Activated CD8-positive, alpha-beta T cell treated with anti-CD3 and anti-CD28 coated beads for 36 hours (primary cell): ENCODE data around the gene PRKG1. TPM values are rescaled to one million over a fixed set of nuclear protein-coding genes. Genes with fewer than 3 reads are reported as not detected.

ENCODE experiments used
- ATAC-seq: fragments of 200-7000 bp; cut with Tn5 transposase; one replicate; pipeline ENCODE4 v1.10.0; 2021; ENCODE audit warnings: mild to moderate bottlenecking, moderate library complexity
- CTCF ChIA-PET: fragments of 350-600 bp; sonication (Branson Sonifier 250); formaldehyde crosslinking; loops from one replicate; lab custom pipeline; 2021; ENCODE audit warnings: antibody characterized with exemption; lab: Charles Lee
- POLR2A ChIA-PET: fragments of 350-600 bp; sonication (Branson Sonifier 250); formaldehyde crosslinking; loops from one replicate; lab custom pipeline; 2021; ENCODE audit warnings: antibody characterized with exemption; lab: Charles Lee
- DNase-seq: peaks from one replicate; pipeline ENCODE4 v3.0.0-alpha.2; 2020
- H3K27ac Mint-ChIP-seq: one replicate; pipeline ENCODE4 v1.8.0; 2021; ENCODE audit warnings: mild to moderate bottlenecking, mixed read lengths
- H3K27me3 Mint-ChIP-seq: one replicate; pipeline ENCODE4 v1.8.0; 2021; ENCODE audit warnings: mixed read lengths
- H3K36me3 Mint-ChIP-seq: one replicate; pipeline ENCODE4 v1.8.0; 2021; ENCODE audit warnings: low read depth, mixed read lengths
- H3K4me1 Mint-ChIP-seq: one replicate; pipeline ENCODE4 v1.8.0; 2021; ENCODE audit warnings: low read depth, mixed read lengths
- H3K4me3 Mint-ChIP-seq: one replicate; pipeline ENCODE4 v1.8.0; 2021; ENCODE audit warnings: mild to moderate bottlenecking, moderate library complexity, mixed read lengths
- H3K9me3 Mint-ChIP-seq: one replicate; pipeline ENCODE4 v1.8.0; 2021; ENCODE audit warnings: mixed read lengths
- intact Hi-C: fragments of 100-400 bp; cut with micrococcal nuclease; formaldehyde crosslinking; loops from one replicate; pipeline ENCODE4 v1.10.0; 2022
- total RNA-seq, 2 experiments: library from RNA; stranded (reverse); gene quantifications; one replicate each; pipeline ENCODE4 v1.2.3, GENCODE V29; 2021
- TF ChIP-seq, protein P1 (sequence below): fragments of 200-600 bp; IDR thresholded peaks from one replicate; pipeline ENCODE4 v1.8.0; 2022; ENCODE audit warnings: antibody characterized with exemption, mild to moderate bottlenecking

PRKG1 gene
- total RNA-seq, 2 experiments from 2014 or later: not detected

DNA sequence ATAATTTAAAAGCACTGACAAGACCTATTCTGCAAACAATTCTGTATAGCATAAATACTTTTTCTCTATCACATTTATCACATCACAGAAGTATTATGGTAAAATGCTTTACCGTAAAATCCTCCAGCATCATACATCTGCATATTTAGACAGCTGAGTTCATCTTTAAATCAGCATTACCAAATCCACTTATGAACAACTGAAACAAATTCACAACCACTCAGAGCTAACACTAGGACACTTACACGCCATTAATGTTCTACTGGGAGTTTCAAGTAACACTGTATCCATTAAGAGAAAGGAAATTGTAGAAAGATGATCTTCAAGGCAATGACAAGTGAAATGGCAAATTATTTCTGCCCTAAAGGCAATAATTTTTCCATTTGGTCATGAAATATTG, 1134.1 kb downstream of the PRKG1 start:
- DNase-seq (no peak), ATAC-seq (no peak)
- ChIA-PET CTCF (interaction anchor here (1.5 kb wide), 1 partner anchor 8 kb away, joined by 4 read pairs; no protein-coding TSS in a partner anchor), POLR2A (no interaction called here)
- Mint-ChIP-seq H3K27me3 (no peaks in the 10 kb centered on the region), H3K4me1 (no peaks in the 10 kb centered on the region), H3K4me3 (no peak overlapping the region), H3K27ac (no peak overlapping the region), H3K36me3 (no peaks in the 10 kb centered on the region), H3K9me3 (no peaks in the 10 kb centered on the region)
- TF ChIP-seq, protein P1, sequence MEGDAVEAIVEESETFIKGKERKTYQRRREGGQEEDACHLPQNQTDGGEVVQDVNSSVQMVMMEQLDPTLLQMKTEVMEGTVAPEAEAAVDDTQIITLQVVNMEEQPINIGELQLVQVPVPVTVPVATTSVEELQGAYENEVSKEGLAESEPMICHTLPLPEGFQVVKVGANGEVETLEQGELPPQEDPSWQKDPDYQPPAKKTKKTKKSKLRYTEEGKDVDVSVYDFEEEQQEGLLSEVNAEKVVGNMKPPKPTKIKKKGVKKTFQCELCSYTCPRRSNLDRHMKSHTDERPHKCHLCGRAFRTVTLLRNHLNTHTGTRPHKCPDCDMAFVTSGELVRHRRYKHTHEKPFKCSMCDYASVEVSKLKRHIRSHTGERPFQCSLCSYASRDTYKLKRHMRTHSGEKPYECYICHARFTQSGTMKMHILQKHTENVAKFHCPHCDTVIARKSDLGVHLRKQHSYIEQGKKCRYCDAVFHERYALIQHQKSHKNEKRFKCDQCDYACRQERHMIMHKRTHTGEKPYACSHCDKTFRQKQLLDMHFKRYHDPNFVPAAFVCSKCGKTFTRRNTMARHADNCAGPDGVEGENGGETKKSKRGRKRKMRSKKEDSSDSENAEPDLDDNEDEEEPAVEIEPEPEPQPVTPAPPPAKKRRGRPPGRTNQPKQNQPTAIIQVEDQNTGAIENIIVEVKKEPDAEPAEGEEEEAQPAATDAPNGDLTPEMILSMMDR: no peak
- intact Hi-C loops: no loop called here

DNA sequence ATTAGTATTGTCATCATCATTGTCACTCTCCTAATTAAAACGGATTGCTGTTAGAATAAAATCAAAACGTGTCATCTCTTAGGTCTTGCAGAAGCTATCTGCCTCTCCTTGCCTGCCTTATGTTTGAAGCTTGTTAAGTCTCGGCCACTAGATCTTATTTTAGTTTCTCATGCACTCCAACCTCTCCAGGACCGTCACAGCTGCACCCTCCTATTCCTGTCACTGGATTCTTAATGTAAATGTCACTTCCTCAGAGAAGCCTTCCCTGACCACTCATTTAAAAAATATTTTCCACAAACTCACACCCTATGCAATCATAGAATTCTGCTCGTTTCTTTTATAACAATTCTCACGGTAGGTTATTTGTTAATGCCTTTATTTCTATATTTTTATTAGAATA, 1135.9 kb downstream of the PRKG1 start:
- Mint-ChIP-seq H3K27ac (no peak overlapping the region), H3K4me1 (no peaks in the 10 kb centered on the region), H3K9me3 (no peaks in the 10 kb centered on the region), H3K36me3 (no peaks in the 10 kb centered on the region), H3K27me3 (no peaks in the 10 kb centered on the region), H3K4me3 (no peak overlapping the region)
- ChIA-PET POLR2A (no interaction called here), CTCF (no interaction called here)
- DNase-seq (no peak), ATAC-seq (no peak)
- TF ChIP-seq, protein P1: no peak
- intact Hi-C loops: no loop called here

DNA sequence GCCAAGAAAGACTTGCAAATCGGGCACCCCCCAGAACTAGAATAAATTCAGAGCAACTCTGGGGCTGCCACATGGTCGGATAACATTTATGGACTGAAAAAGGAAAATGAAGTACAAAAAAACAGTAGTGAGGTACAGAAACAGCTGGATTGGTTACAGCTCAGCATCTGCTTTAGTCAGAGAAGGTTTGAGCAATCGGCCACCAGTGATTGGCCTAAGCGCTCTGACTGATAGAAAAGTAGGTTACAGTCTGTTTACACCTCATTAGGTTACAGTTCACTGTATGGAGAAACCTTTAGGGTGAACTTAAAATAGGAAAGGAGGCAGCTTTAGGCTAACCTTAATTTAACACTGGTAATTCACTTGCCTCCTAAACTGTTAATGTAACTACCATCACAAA, 1137.8 kb downstream of the PRKG1 start:
- POLR2A ChIA-PET: no interaction called here
- no peaks in the 10 kb centered on the region for H3K9me3 Mint-ChIP-seq
- H3K4me3 Mint-ChIP-seq: no peak overlapping the region
- H3K27me3 Mint-ChIP-seq: no peaks in the 10 kb centered on the region
- H3K36me3 Mint-ChIP-seq: no peaks in the 10 kb centered on the region
- ATAC-seq (no peak), DNase-seq (no peak)
- no peak overlapping the region for H3K27ac Mint-ChIP-seq
- CTCF ChIA-PET: no interaction called here
- H3K4me1 Mint-ChIP-seq: no peaks in the 10 kb centered on the region
- intact Hi-C loops: no loop called here
- TF ChIP-seq, protein P1: no peak

GRCh38 chr10:52212802-52213201, 1138.5 kb downstream of the PRKG1 start:
- no peak for ATAC-seq
- no peaks in the 10 kb centered on the region for H3K27me3 Mint-ChIP-seq
- CTCF ChIA-PET: no interaction called here
- H3K4me3 Mint-ChIP-seq: no peak overlapping the region
- no peaks in the 10 kb centered on the region for H3K4me1 Mint-ChIP-seq
- DNase-seq: no peak
- no peaks in the 10 kb centered on the region for H3K36me3 Mint-ChIP-seq
- no peaks in the 10 kb centered on the region for H3K9me3 Mint-ChIP-seq
- intact Hi-C loops: no loop called here
- TF ChIP-seq, protein P1: no peak
- POLR2A ChIA-PET: no interaction called here
- H3K27ac Mint-ChIP-seq: no peak overlapping the region

DNA sequence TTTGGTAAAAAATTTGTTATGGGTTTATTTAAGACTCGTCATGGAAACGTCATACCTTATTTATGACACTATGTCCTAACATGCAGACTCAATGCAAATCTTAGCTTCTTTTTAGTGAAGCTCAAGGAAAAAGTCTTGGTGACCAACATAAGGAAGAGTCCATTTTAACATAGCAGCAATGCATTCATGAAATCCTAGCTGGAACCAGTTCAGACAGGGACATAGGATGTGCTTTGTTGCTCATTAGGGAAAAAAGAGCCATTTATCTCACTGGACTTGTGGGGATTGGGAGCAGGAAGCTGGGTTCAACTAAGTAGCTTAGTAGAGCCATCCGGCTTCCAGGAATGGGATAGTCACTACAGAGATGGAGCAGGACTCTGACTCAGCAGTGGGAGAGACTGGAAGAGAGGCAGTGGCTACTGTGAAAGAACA, 1139.0 kb downstream of the PRKG1 start:
- Mint-ChIP-seq H3K36me3 (no peaks in the 10 kb centered on the region), H3K4me1 (no peaks in the 10 kb centered on the region), H3K4me3 (no peak overlapping the region), H3K27me3 (no peaks in the 10 kb centered on the region), H3K27ac (no peak overlapping the region), H3K9me3 (no peaks in the 10 kb centered on the region)
- intact Hi-C loops: no loop called here
- ATAC-seq: no peak
- DNase-seq: no peak
- POLR2A ChIA-PET: no interaction called here
- CTCF ChIA-PET: no interaction called here
- TF ChIP-seq, protein P1: no peak
